NCI-H1930 (cell line): ENCODE results near the gene MIER1.
A peak's percentile ranks its signal among the peaks of the same experiment; 100 is the strongest.

Source experiments
- DNase-seq, 2 experiments: peaks; one replicate each; lab custom pipeline; 2025; lab: John Stamatoyannopoulos, UW

MIER1 gene

GRCh38 chr1:66999640-67000400 lies 75.0 kb downstream of the MIER1 start:
- DNase-seq: no peak

- DNase-seq: no peak
Measured at GRCh38 chr1:67001682-67002425, 77.1 kb downstream of the MIER1 start.

- peak; percentile 17 to 22 for DNase-seq
Measured at GRCh38 chr1:67004176-67004575, 79.4 kb downstream of the MIER1 start.

- DNase-seq: no peak
Measured at GRCh38 chr1:67005068-67005467, 80.3 kb downstream of the MIER1 start.

- no peak for DNase-seq
Measured at GRCh38 chr1:67009792-67010191, 85.0 kb downstream of the MIER1 start.

- DNase-seq: no peak
Measured at GRCh38 chr1:67013573-67013972, 88.8 kb downstream of the MIER1 start.

- no peak for DNase-seq
Measured at GRCh38 chr1:67018574-67018973, 93.8 kb downstream of the MIER1 start.

GRCh38 chr1:67019121-67019520 lies 94.3 kb downstream of the MIER1 start:
- no peak for DNase-seq

- DNase-seq: no peak
Measured at GRCh38 chr1:67019600-67020136, 94.9 kb downstream of the MIER1 start.

- DNase-seq: no peak
Measured at GRCh38 chr1:67020304-67020703, 95.5 kb downstream of the MIER1 start.

GRCh38 chr1:67020765-67021164 lies 96.0 kb downstream of the MIER1 start:
- DNase-seq: no peak

GRCh38 chr1:67029472-67029871 lies 104.7 kb downstream of the MIER1 start:
- DNase-seq: no peak

- DNase-seq: no peak
Measured at GRCh38 chr1:67031121-67031858, 106.5 kb downstream of the MIER1 start.

- no peak for DNase-seq
Measured at GRCh38 chr1:67031859-67032247, 107.1 kb downstream of the MIER1 start.
